ENCODE data around the gene IRF2BP2. TPM values are rescaled to one million over a fixed set of nuclear protein-coding genes. Genes with fewer than 3 reads are reported as not detected.

Gene IRF2BP2
- total and polyA plus RNA-seq, 2 of the 13 experiments (the other 11 are each of a cell fraction or from before 2014, with no cell fraction given) = 140 to 147 TPM

- TF ChIP-seq CSRNP2 (CRISPR knock-in tag; conservative IDR thresholded peaks at IDR 0.05; ENCODE audit: low read depth) (no peak), ASH2L (IDR thresholded peaks at IDR 0.05; ENCODE audit: insufficient read length, low read depth, low read length) (no peak), ZBTB46 (CRISPR knock-in tag; IDR thresholded peaks at IDR 0.05; ENCODE audit: borderline replicate concordance) (0 out of 2 replicates have a peak, but pooled peaks have one; percentile 53), SETDB1 (CRISPR knock-in tag; IDR thresholded peaks at IDR 0.05; ENCODE audit: borderline replicate concordance) (no peak), ZNF143 (CRISPR knock-in tag; IDR thresholded peaks at IDR 0.05) (peak; percentile 34; the same call in 1 of the 2 replicates), RNF2 (conservative IDR thresholded peaks at IDR 0.05; ENCODE audit: low read depth) (peak; percentile 77), ZNF251 (CRISPR knock-in tag; IDR thresholded peaks at IDR 0.05) (no peak), CREB1 (IDR thresholded peaks at IDR 0.05) (peak; percentile 65), CREB1 (CRISPR knock-in tag; IDR thresholded peaks at IDR 0.05) (peak; percentile 46; the same call in 1 of the 2 replicates), ETS1 (CRISPR knock-in tag; IDR thresholded peaks at IDR 0.05) (no peak; the same call in 1 of the 2 replicates), MAFF (IDR thresholded peaks at IDR 0.05; ENCODE audit: low read depth, low read length) (peak; percentile 97), ZNF530 (CRISPR knock-in tag; IDR thresholded peaks at IDR 0.05; ENCODE audit: low read depth) (no peak), ZBTB21 (CRISPR knock-in tag; IDR thresholded peaks at IDR 0.05) (no peak; the same call in 1 of the 2 replicates), RFXAP (CRISPR knock-in tag; IDR thresholded peaks at IDR 0.05; ENCODE audit: borderline replicate concordance) (no peak), KMT2B (CRISPR knock-in tag; IDR thresholded peaks at IDR 0.05) (no peak), REPIN1 (CRISPR knock-in tag; IDR thresholded peaks at IDR 0.05; ENCODE audit: borderline replicate concordance, low read depth) (no peak), TFDP1 (CRISPR knock-in tag; IDR thresholded peaks at IDR 0.05; ENCODE audit: borderline replicate concordance) (peak; percentile 58; the same call in 1 of the 2 replicates), HMG20B (CRISPR knock-in tag; conservative IDR thresholded peaks at IDR 0.05) (0 out of 2 replicates have a peak, but pooled peaks have one; percentile 24), ZSCAN31 (CRISPR knock-in tag; IDR thresholded peaks at IDR 0.05; ENCODE audit: low read depth) (no peak), ZFAT (CRISPR knock-in tag; conservative IDR thresholded peaks at IDR 0.05) (no peak), THRA (CRISPR knock-in tag; IDR thresholded peaks at IDR 0.05; ENCODE audit: borderline replicate concordance) (peak; percentile 75), HOXA9 (CRISPR knock-in tag; IDR thresholded peaks at IDR 0.05; ENCODE audit: borderline replicate concordance) (peak; percentile 51; the same call in 1 of the 2 replicates)
Measured at GRCh38 chr1:234608025-234608910, 1.7 kb downstream of the IRF2BP2 start (continued).

Data from HepG2 (cell line).